ENCODE data around the gene SERPING1. TPM values are rescaled to one million over a fixed set of nuclear protein-coding genes. Genes with fewer than 3 reads are reported as not detected.

The SERPING1 gene
- total and polyA plus RNA-seq, 2 of the 13 experiments (the other 11 are each of a cell fraction or from before 2014, with no cell fraction given), result 2.0 to 10.4 TPM

- Histone ChIP-seq H4K20me1 (ENCODE audit: insufficient read depth, low read length) (no peaks in the 10 kb centered on the region), H3K9me3 (ENCODE audit: low read length) (no peaks in the 10 kb centered on the region), H3K4me2 (ENCODE audit: low read depth, low read length) (peak within 1 kb of the TSS; percentile 91), H3K4me1 (ENCODE audit: insufficient read depth, low read length) (peaks cover 18% of the 10 kb centered on the region; the same call in 1 of the 2 replicates), H3K4me3 (replicated peaks in 1 of 3; ENCODE audit: insufficient read depth in 1 of 3, low read depth in 2 of 3, low read length in 3 of 3) (peak within 1 kb of the TSS; percentile 76 to 90 (median 82)), H3K27me3 (ENCODE audit: control insufficient read depth in 1 of 2, insufficient read depth in 2 of 2, low read length in 2 of 2) (peaks cover 0 to 4% of the 10 kb centered on the region in 2 experiments; a peak in 1 of 5 replicates), H3K9ac (ENCODE audit: insufficient read depth, low read depth, low read length) (peak within 1 kb of the TSS; percentile 89), H3K27ac (ENCODE audit: extremely low read length, insufficient read depth, low read length) (peak within 1 kb of the TSS; percentile 63), H3K36me3 (replicated peaks in 1 of 2; ENCODE audit: control insufficient read depth in 1 of 2, insufficient read depth in 2 of 2, low read length in 2 of 2) (peaks cover 11 to 22% of the 10 kb centered on the region in 2 experiments), H2AFZ (ENCODE audit: low read length) (no peak within 1 kb of the TSS), H3K79me2 (ENCODE audit: insufficient read depth, low read length) (peaks cover 20% of the 10 kb centered on the region)
- CTCF ChIA-PET (ENCODE audit: low intra/inter-chr PET ratio, low total read pairs), result no interaction called here
- intact Hi-C loops (cut with micrococcal nuclease; ENCODE audit: unreplicated experiment), result no loop called here
- ATAC-seq (peak; percentile 98), FAIRE-seq (peak; percentile 93), DNase-seq (ENCODE audit: low spot score) (peak; percentile 98)
- no TSS peak for BruUV-seq (replicated peaks)
- POLR2A ChIA-PET, result interaction anchor here (1.3 to 2.1 kb wide), 2 partner anchors 9 to 16 kb away, joined by 4 to 7 read pairs; no protein-coding TSS in a partner anchor
- WGBS (ENCODE audit: low lambda C conversion rate), result 2% methylated on average over 23 of the region's 45 CpGs
- in situ Hi-C loops (cut with HindIII; ENCODE audit: extremely low pct_ligation_motif_present, low pct_unique_long_range_greater_than_20kb), result loop anchor here (25.0 kb wide), 2 partner anchors 630 to 855 kb away; partner anchors contain the start of gene OR5B21
- TF ChIP-seq SOX13 (IDR thresholded peaks at IDR 0.05) (peak; percentile 18; the same call in 1 of the 2 replicates), SOX13 (CRISPR knock-in tag; conservative IDR thresholded peaks at IDR 0.05 in 1 of 2, IDR thresholded peaks at IDR 0.05 in 1 of 2) (peak in 1 of 2 experiments; percentile 85; a peak in 2 of 4 replicates), REL (CRISPR knock-in tag; conservative IDR thresholded peaks at IDR 0.05) (0 out of 2 replicates have a peak, but pooled peaks have one; percentile 31), THAP8 (CRISPR knock-in tag; IDR thresholded peaks at IDR 0.05; ENCODE audit: borderline replicate concordance) (no peak), AGO2 (optimal IDR thresholded peaks at IDR 0.05; ENCODE audit: low read depth, low read length) (no peak), PLRG1 (conservative IDR thresholded peaks at IDR 0.05) (no peak), GTF3A (CRISPR knock-in tag; conservative IDR thresholded peaks at IDR 0.05) (no peak), CBFB (CRISPR knock-in tag; IDR thresholded peaks at IDR 0.05) (peak; percentile 82), ZFP90 (CRISPR knock-in tag; IDR thresholded peaks at IDR 0.05; ENCODE audit: borderline replicate concordance) (no peak), ZNF577 (CRISPR knock-in tag; IDR thresholded peaks at IDR 0.05; ENCODE audit: borderline replicate concordance, low read depth) (no peak), ZMYM2 (CRISPR knock-in tag; IDR thresholded peaks at IDR 0.05) (no peak), ZBTB4 (CRISPR knock-in tag; IDR thresholded peaks at IDR 0.05; ENCODE audit: borderline replicate concordance) (no peak), TOPORS (CRISPR knock-in tag; IDR thresholded peaks at IDR 0.05) (peak; percentile 74; the same call in 1 of the 2 replicates), NFKB2 (CRISPR knock-in tag; IDR thresholded peaks at IDR 0.05; ENCODE audit: borderline replicate concordance) (peak; percentile 55; the same call in 1 of the 2 replicates), FOXA3 (CRISPR knock-in tag; IDR thresholded peaks at IDR 0.05) (peak; percentile 72), CAMTA2 (CRISPR knock-in tag; IDR thresholded peaks at IDR 0.05; ENCODE audit: borderline replicate concordance) (0 out of 2 replicates have a peak, but pooled peaks have one; percentile 69), NKX3-1 (CRISPR knock-in tag; IDR thresholded peaks at IDR 0.05) (no peak), MED1 (CRISPR knock-in tag; IDR thresholded peaks at IDR 0.05) (peak; percentile 74), ZNF234 (CRISPR knock-in tag; conservative IDR thresholded peaks at IDR 0.05) (no peak), ZNF136 (CRISPR knock-in tag; IDR thresholded peaks at IDR 0.05; ENCODE audit: low read depth) (no peak), RARG (CRISPR knock-in tag; IDR thresholded peaks at IDR 0.05; ENCODE audit: low read depth) (no peak)
These were observed 59.9 kb downstream of the SERPING1 start, which contains the start of gene CLP1 for GRCh38 chr11:57657194-57658022. TSS of gene CLP1 (plus strand) at chr11:57657762. CDS start at chr11:57659477, 1,715 bp downstream.
